Neuronal stem cell (in vitro differentiated cells): ENCODE data around the gene TSEN54.

Source experiments
- DNase-seq: peaks from one replicate; pipeline ENCODE4 v3.0.0-alpha.2; 2013; ENCODE audit warnings: low spot score
- H2AFZ ChIP-seq: one replicate; pipeline ENCODE4 v1.6.1; 2013; ENCODE audit warnings: mild to moderate bottlenecking, low read length, inconsistent platforms
- H2AK5ac ChIP-seq: 2 replicates; pipeline ENCODE4 v1.6.1; 2013; ENCODE audit warnings: low read depth, mild to moderate bottlenecking, inconsistent platforms, low read length, moderate library complexity, mixed read lengths
- H2BK120ac ChIP-seq: 2 replicates; pipeline ENCODE4 v1.6.1; 2013; ENCODE audit warnings: low read depth, mild to moderate bottlenecking, inconsistent platforms, low read length, moderate library complexity, mixed read lengths
- H2BK12ac ChIP-seq: one replicate; pipeline ENCODE4 v1.6.1; 2013; ENCODE audit warnings: low read length, inconsistent platforms
- H2BK15ac ChIP-seq: 2 replicates; pipeline ENCODE4 v1.6.1; 2013; ENCODE audit warnings: mild to moderate bottlenecking, low read length, inconsistent platforms, mixed read lengths
- H2BK5ac ChIP-seq: one replicate; pipeline ENCODE4 v1.6.1; 2013; ENCODE audit warnings: inconsistent platforms, mild to moderate bottlenecking, low read length, moderate library complexity
- H3K14ac ChIP-seq: one replicate; pipeline ENCODE4 v1.6.1; 2013; ENCODE audit warnings: low read length, inconsistent platforms
- H3K18ac ChIP-seq: 2 replicates; pipeline ENCODE4 v1.6.1; 2013; ENCODE audit warnings: low read length, inconsistent platforms
- H3K23ac ChIP-seq: 2 replicates; pipeline ENCODE4 v1.6.1; 2013; ENCODE audit warnings: low read depth, mild to moderate bottlenecking, mixed read lengths, low read length, inconsistent platforms; ENCODE audit not compliant: poor library complexity
- H3K27ac ChIP-seq: replicated peaks from 3 replicates; pipeline ENCODE4 v1.5.1; 2013; ENCODE audit warnings: low read length, inconsistent platforms
- H3K27me3 ChIP-seq, 3 experiments: 2 replicates each; pipeline ENCODE4 v1.6.1; 2013; ENCODE audit warnings: low read length in 3 of 3, mild to moderate bottlenecking in 2 of 3, inconsistent platforms in 1 of 3, low read depth in 1 of 3, mixed read lengths in 1 of 3, moderate library complexity in 1 of 3; ENCODE audit not compliant: control insufficient read depth in 3 of 3, insufficient read depth in 3 of 3
- H3K36me3 ChIP-seq, 2 donors: replicated peaks in 1 of 2; 2 replicates each; pipeline ENCODE4 v1.6.1; 2013; ENCODE audit warnings: low read length in 2 of 2; ENCODE audit not compliant: control insufficient read depth in 2 of 2, insufficient read depth in 2 of 2
- H3K4ac ChIP-seq: 2 replicates; pipeline ENCODE4 v1.6.1; 2013; ENCODE audit warnings: inconsistent platforms, mild to moderate bottlenecking, low read length, moderate library complexity
- H3K4me1 ChIP-seq, 2 donors: 1 replicate in 1 of 2; 2 replicates in 1 of 2; pipeline ENCODE4 v1.6.1; 2013; ENCODE audit warnings: low read length in 2 of 2, low read depth in 1 of 2; ENCODE audit not compliant: control insufficient read depth in 2 of 2, insufficient read depth in 1 of 2
- H3K4me2 ChIP-seq: one replicate; pipeline ENCODE4 v1.6.1; 2013; ENCODE audit warnings: mild to moderate bottlenecking, low read length, inconsistent platforms; ENCODE audit not compliant: insufficient read depth, poor library complexity, severe bottlenecking
- H3K4me3 ChIP-seq, 2 donors: 2 replicates each; pipeline ENCODE4 v1.5.1; 2013; ENCODE audit warnings: low read length in 2 of 2, mild to moderate bottlenecking in 2 of 2, inconsistent platforms in 1 of 2, moderate library complexity in 1 of 2
- H3K79me1 ChIP-seq: one replicate; pipeline ENCODE4 v1.6.1; 2013; ENCODE audit warnings: low read depth, mild to moderate bottlenecking, inconsistent platforms, low read length, moderate library complexity
- H3K9ac ChIP-seq: one replicate; pipeline ENCODE4 v1.6.1; 2013; ENCODE audit warnings: mild to moderate bottlenecking, low read depth, low read length, inconsistent platforms; ENCODE audit not compliant: poor library complexity
- H3K9me3 ChIP-seq, 2 donors: replicated peaks in 1 of 2; 2 replicates each; pipeline versions ENCODE3 to v1.6.1; 2013; ENCODE audit warnings: low read length in 2 of 2, mild to moderate bottlenecking in 2 of 2, inconsistent platforms in 1 of 2, low read depth in 1 of 2, mixed read lengths in 1 of 2, moderate library complexity in 1 of 2; ENCODE audit not compliant: control insufficient read depth in 2 of 2, insufficient read depth in 1 of 2
- H4K8ac ChIP-seq: one replicate; pipeline ENCODE4 v1.6.1; 2013; ENCODE audit warnings: low read depth, mild to moderate bottlenecking, inconsistent platforms, low read length, moderate library complexity
- H4K91ac ChIP-seq: one replicate; pipeline ENCODE4 v1.6.1; 2013; ENCODE audit warnings: low read length, low read depth, mild to moderate bottlenecking, inconsistent platforms; ENCODE audit not compliant: poor library complexity
- WGBS, 2 donors: extraction: QIAGEN DNeasy Blood & Tissue Kit; methylation state at CpG; one replicate each; pipeline ENCODE4 v1.1.7; 2013; ENCODE audit warnings: missing lambda C conversion rate in 2 of 2, mixed read lengths in 1 of 2; ENCODE audit not compliant: insufficient read length in 2 of 2, insufficient replicate concordance in 1 of 2; ENCODE audit errors: extremely low coverage in 2 of 2; 5-methylcytosine and 5-hydroxymethylcytosine counted together

The TSEN54 gene

GRCh38 chr17:75511610-75512575, 4.4 kb upstream of the TSEN54 start:
- no CpG with 5 or more reads among the region's 13 CpGs for WGBS, 2 donors
- Histone ChIP-seq H4K91ac (no peak overlapping the region), H3K9me3 (no peaks in the 10 kb centered on the region), H3K36me3 (peaks cover 15 to 62% of the 10 kb centered on the region in 2 donors), H3K4me1 (peaks cover 9 to 11% of the 10 kb centered on the region in 2 donors), H2AK5ac (peak overlapping the region; percentile 43), H3K23ac (no peak overlapping the region), H3K27ac (no peak overlapping the region), H3K9ac (no peak overlapping the region), H3K14ac (no peak overlapping the region), H3K4me2 (peak overlapping the region; percentile 24), H2BK15ac (no peak overlapping the region), H3K4ac (no peak overlapping the region), H2BK12ac (no peak overlapping the region), H4K8ac (no peak overlapping the region), H3K79me1 (peaks cover 29% of the 10 kb centered on the region), H2AFZ (no peak overlapping the region), H3K27me3 (no peaks in the 10 kb centered on the region), H2BK120ac (no peak overlapping the region), H2BK5ac (peak overlapping the region; percentile 19), H3K18ac (peak overlapping the region; percentile 16), H3K4me3 (no peak overlapping the region)
- DNase-seq = no peak

GRCh38 chr17:75512926-75513640, 3.2 kb upstream of the TSEN54 start:
- peak overlapping the region in 1 of 2 donors; percentile 67 for H3K4me3 ChIP-seq
- no peak for DNase-seq

GRCh38 chr17:75513641-75514000, 2.7 kb upstream of the TSEN54 start:
- H3K27me3 ChIP-seq = no peaks in the 10 kb centered on the region
- peak overlapping the region; percentile 71 for H2BK5ac ChIP-seq
- H2BK120ac ChIP-seq = no peak overlapping the region
- peaks cover 16 to 60% of the 10 kb centered on the region in 2 donors for H3K36me3 ChIP-seq
- no peak overlapping the region for H2AFZ ChIP-seq
- H3K4me3 ChIP-seq = peak overlapping the region in 1 of 2 donors; percentile 67
- peak overlapping the region; percentile 19 for H3K18ac ChIP-seq
- no CpG with 5 or more reads among the region's 17 CpGs for WGBS, 2 donors
- peaks cover 27% of the 10 kb centered on the region for H3K79me1 ChIP-seq
- H3K9me3 ChIP-seq = no peaks in the 10 kb centered on the region
- no peak overlapping the region for H3K27ac ChIP-seq
- peak overlapping the region; percentile 66 for H2AK5ac ChIP-seq
- H2BK12ac ChIP-seq = no peak overlapping the region
- peak overlapping the region; percentile 37 for H3K4ac ChIP-seq
- peak overlapping the region; percentile 80 for H3K23ac ChIP-seq
- H3K9ac ChIP-seq = peak overlapping the region; percentile 60
- no peak overlapping the region for H3K14ac ChIP-seq
- DNase-seq = no peak
- H3K4me2 ChIP-seq = no peak overlapping the region
- H2BK15ac ChIP-seq = no peak overlapping the region
- H3K4me1 ChIP-seq = peaks cover 12 to 18% of the 10 kb centered on the region in 2 donors
- H4K91ac ChIP-seq = no peak overlapping the region
- peak overlapping the region; percentile 17 for H4K8ac ChIP-seq

More at GRCh38 chr17:75512926-75513640, 3.2 kb upstream of the TSEN54 start:
- H3K27ac ChIP-seq = no peak overlapping the region
- H3K4me2 ChIP-seq = no peak overlapping the region
- peaks cover 11 to 60% of the 10 kb centered on the region in 2 donors for H3K36me3 ChIP-seq
- H3K18ac ChIP-seq = no peak overlapping the region
- no peak overlapping the region for H2BK5ac ChIP-seq
- H3K9ac ChIP-seq = peak overlapping the region; percentile 60
- H3K9me3 ChIP-seq = no peaks in the 10 kb centered on the region
- no peaks in the 10 kb centered on the region for H3K27me3 ChIP-seq
- no peak overlapping the region for H3K4ac ChIP-seq
- no peak overlapping the region for H3K14ac ChIP-seq
- H2BK15ac ChIP-seq = no peak overlapping the region
- H3K23ac ChIP-seq = peak overlapping the region; percentile 80
- peaks cover 14 to 18% of the 10 kb centered on the region in 2 donors for H3K4me1 ChIP-seq
- WGBS, 2 donors = no CpG with 5 or more reads among the region's 10 CpGs
- no peak overlapping the region for H2AK5ac ChIP-seq
- H4K91ac ChIP-seq = no peak overlapping the region
- H2AFZ ChIP-seq = no peak overlapping the region
- peak overlapping the region; percentile 17 for H4K8ac ChIP-seq
- no peak overlapping the region for H2BK12ac ChIP-seq
- H2BK120ac ChIP-seq = no peak overlapping the region
- peaks cover 27% of the 10 kb centered on the region for H3K79me1 ChIP-seq
